Fibroblast of villous mesenchyme (primary cell): Measurements from ENCODE around the gene POC1A. TPM values are rescaled to one million over a fixed set of nuclear protein-coding genes. Genes with fewer than 3 reads are reported as not detected.

Experiments used
- DNase-seq: peaks from one replicate; pipeline ENCODE4 v3.0.0-alpha.2; 2010; ENCODE audit warnings: low read depth
- H3K4me3 ChIP-seq: 2 replicates; pipeline ENCODE4 v1.5.1; 2011; ENCODE audit warnings: low read depth, mild to moderate bottlenecking, low read length
- total RNA-seq: library from RNA; depleted of rRNA; stranded (reverse); fragments of >200 nt; gene quantifications from 2 replicates; pipeline ENCODE4 v1.2.3, GENCODE V29; 2012
- TF ChIP-seq, protein P1 (sequence below): IDR thresholded peaks from 2 replicates; pipeline ENCODE4 v1.5.1; 2012; ENCODE audit warnings: low read depth, mild to moderate bottlenecking, low read length; ENCODE audit not compliant: insufficient read depth

The POC1A gene
- total RNA-seq, 1 donor: 5.6 TPM

DNA sequence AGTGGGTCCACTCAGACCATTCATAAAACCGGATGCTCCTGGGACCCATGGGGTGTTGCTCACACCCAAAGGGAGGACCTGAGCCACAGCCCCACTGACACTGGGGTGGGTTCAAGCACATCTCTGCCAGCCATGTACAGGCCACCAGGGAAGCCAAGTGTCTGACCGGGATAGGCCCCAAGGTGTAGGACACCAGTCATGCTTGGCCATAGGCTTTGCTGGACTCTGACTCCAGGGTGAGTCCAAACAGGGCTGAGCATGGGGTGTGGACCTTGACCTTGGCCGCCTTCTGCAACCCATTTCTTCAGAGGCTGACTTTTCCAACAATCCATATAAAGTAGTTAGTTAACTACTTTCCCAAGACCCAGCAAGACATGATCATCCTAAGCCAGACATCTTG is 66.5 kb downstream of the POC1A start:
- no peak for DNase-seq
- no peak overlapping the region for H3K4me3 ChIP-seq
- TF ChIP-seq, protein P1, sequence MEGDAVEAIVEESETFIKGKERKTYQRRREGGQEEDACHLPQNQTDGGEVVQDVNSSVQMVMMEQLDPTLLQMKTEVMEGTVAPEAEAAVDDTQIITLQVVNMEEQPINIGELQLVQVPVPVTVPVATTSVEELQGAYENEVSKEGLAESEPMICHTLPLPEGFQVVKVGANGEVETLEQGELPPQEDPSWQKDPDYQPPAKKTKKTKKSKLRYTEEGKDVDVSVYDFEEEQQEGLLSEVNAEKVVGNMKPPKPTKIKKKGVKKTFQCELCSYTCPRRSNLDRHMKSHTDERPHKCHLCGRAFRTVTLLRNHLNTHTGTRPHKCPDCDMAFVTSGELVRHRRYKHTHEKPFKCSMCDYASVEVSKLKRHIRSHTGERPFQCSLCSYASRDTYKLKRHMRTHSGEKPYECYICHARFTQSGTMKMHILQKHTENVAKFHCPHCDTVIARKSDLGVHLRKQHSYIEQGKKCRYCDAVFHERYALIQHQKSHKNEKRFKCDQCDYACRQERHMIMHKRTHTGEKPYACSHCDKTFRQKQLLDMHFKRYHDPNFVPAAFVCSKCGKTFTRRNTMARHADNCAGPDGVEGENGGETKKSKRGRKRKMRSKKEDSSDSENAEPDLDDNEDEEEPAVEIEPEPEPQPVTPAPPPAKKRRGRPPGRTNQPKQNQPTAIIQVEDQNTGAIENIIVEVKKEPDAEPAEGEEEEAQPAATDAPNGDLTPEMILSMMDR: no peak

- TF ChIP-seq, protein P1: no peak
- DNase-seq: no peak
- no peak overlapping the region for H3K4me3 ChIP-seq
Measured at GRCh38 chr3:52086976-52087663, 67.1 kb downstream of the POC1A start.

DNA sequence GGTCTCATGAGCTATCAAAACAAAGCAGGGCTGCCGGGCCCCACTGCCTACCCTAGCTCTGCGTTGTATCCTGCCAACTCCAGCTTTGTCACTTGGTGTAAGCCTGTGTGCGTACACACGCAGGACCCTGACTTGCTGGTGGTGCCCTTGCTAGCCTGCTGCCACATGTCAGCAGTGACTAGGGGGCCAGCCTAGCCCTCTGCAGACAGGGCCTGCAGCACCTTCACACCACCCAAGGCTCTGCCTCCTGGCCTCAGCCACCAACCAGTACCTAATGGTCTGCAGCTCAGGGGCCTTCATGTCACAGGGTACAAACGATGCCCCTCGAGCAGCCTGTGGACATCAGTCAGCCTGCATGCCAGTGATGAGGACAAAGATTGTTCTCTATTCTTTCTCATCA is 67.8 kb downstream of the POC1A start:
- DNase-seq: no peak
- H3K4me3 ChIP-seq: no peak overlapping the region
- TF ChIP-seq, protein P1: no peak

GRCh38 chr3:52085681-52086282 is 68.4 kb downstream of the POC1A start:
- DNase-seq: no peak
- TF ChIP-seq, protein P1: no peak
- no peak overlapping the region for H3K4me3 ChIP-seq

DNA sequence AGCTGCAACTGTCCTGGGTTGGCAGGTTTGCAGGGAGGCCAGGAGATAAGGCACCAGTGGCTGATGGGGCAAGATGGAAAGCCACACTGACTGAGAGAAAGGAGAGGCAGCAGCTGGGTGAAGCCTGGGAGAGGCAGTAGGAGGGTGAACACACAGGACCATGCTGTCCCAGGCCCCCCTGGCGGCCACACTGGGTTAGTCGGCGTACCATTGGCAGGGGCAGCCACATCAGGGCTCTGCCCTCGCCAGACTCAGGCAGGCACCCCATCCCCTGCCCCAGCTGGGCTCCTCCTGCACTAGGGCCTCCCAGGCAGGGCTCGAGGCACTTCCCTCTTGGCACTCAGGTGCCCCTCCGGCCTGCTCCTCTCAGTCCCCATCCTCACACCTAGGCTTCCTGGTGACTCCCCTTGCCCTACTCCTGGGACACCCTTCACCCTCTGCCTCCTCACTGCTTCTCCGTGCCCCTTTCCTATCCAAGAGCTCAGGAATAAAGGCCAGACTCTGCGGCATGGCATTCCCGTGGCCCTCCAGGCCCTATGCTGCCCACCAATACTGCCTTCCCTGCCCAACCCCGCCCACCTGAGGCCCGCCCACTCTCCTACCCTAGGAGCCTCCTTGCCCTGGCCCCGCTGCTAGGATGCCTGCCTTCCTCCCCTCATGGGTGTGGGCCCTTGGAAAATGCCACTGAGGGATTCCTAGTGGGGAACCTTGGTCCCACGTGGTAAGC is 69.1 kb downstream of the POC1A start:
- no peak overlapping the region for H3K4me3 ChIP-seq
- no peak for DNase-seq
- TF ChIP-seq, protein P1: no peak

DNA sequence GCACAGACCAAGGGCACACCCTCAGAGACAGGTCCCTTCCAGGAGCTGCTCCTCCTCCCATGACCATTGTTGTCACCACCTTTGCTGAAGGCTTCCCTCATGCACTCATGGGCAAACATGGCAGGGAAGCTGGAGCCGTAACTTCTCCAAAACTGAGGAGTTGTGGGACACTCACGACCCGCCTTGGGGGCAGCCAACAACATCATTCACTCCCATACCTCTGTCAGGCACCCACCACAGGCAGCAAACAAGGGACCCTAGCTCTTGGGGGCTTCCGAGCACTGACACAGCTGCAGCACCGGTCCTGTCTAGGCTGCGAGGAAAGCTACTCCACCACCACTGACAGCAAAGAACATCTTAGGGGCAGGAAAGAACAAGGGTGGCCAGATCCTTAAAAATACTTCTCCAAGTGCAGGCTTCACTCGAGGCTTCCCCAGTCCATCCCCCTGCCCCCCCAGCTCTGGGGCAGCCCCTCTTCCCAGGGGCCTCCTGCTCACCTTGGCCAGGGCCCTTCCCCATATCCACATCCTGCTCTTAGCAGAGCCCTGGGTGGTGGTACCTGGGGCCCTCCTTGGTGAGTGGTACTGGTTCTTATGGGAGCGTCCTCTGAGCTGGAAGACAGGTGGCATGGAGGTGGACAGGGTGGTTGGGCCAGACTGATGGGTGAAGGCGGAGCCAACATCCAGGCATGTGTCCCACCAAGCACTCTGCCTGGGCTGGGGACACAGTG is 69.8 kb downstream of the POC1A start:
- TF ChIP-seq, protein P1: no peak
- H3K4me3 ChIP-seq: no peak overlapping the region
- no peak for DNase-seq
